ENCODE data around the gene SLC22A1.

The SLC22A1 gene

GRCh38 chr6:160127270-160128124 is 5.9 kb downstream of the SLC22A1 start:
- no peak for DNase-seq (ENCODE audit: low spot score)
- in situ Hi-C loops (cut with MboI; ENCODE audit: low sequenced_read_pairs, unreplicated experiment), result loop anchor here (25.0 kb wide), 1 partner anchor 335 kb away; no protein-coding TSS in a partner anchor
- no peak for TF ChIP-seq CTCF (IDR thresholded peaks at IDR 0.05; ENCODE audit: borderline replicate concordance, control extremely low read depth, extremely low read depth, insufficient read depth, missing control alignments)

GRCh38 chr6:160128125-160128683 is 6.6 kb downstream of the SLC22A1 start:
- in situ Hi-C loops (cut with MboI; ENCODE audit: low sequenced_read_pairs, unreplicated experiment), result loop anchor here (25.0 kb wide), 1 partner anchor 334 kb away; no protein-coding TSS in a partner anchor
- no peak for TF ChIP-seq CTCF (IDR thresholded peaks at IDR 0.05; ENCODE audit: borderline replicate concordance, control extremely low read depth, extremely low read depth, insufficient read depth, missing control alignments)
- DNase-seq (ENCODE audit: low spot score), result no peak

- no peak for DNase-seq (ENCODE audit: low spot score)
- TF ChIP-seq CTCF (IDR thresholded peaks at IDR 0.05; ENCODE audit: borderline replicate concordance, control extremely low read depth, extremely low read depth, insufficient read depth, missing control alignments), result no peak
- in situ Hi-C loops (cut with MboI; ENCODE audit: low sequenced_read_pairs, unreplicated experiment), result loop anchor here (25.0 kb wide), 1 partner anchor 333 kb away; no protein-coding TSS in a partner anchor
These were observed 7.4 kb downstream of the SLC22A1 start for GRCh38 chr6:160128879-160129516.

- no peak for DNase-seq (ENCODE audit: low spot score)
- in situ Hi-C loops (cut with MboI; ENCODE audit: low sequenced_read_pairs, unreplicated experiment), result loop anchor here (25.0 kb wide), 1 partner anchor 332 kb away; no protein-coding TSS in a partner anchor
- TF ChIP-seq CTCF (IDR thresholded peaks at IDR 0.05; ENCODE audit: borderline replicate concordance, control extremely low read depth, extremely low read depth, insufficient read depth, missing control alignments), result no peak
These were observed 8.4 kb downstream of the SLC22A1 start for GRCh38 chr6:160129881-160130615.

GRCh38 chr6:160130729-160131484 is 9.3 kb downstream of the SLC22A1 start:
- in situ Hi-C loops (cut with MboI; ENCODE audit: low sequenced_read_pairs, unreplicated experiment), result loop anchor here (25.0 kb wide), 1 partner anchor 331 kb away; no protein-coding TSS in a partner anchor
- DNase-seq (ENCODE audit: low spot score), result no peak
- TF ChIP-seq CTCF (IDR thresholded peaks at IDR 0.05; ENCODE audit: borderline replicate concordance, control extremely low read depth, extremely low read depth, insufficient read depth, missing control alignments), result no peak
